C4-2B (cell line): ENCODE measurements around the gene ST3GAL2.
"Not testable (repeated sequence)": the region's sequence is repeated elsewhere in the genome, so short reads cannot be mapped to it uniquely, and the experiment has no call there.

Experiments
- H3K27ac ChIP-seq: fragments of 450-650 bp; 2 replicates; pipeline ENCODE4 v1.5.1; 2017
- ZFX ChIP-seq: fragments of 450-650 bp; IDR thresholded peaks from 2 replicates; pipeline ENCODE4 v1.6.1; 2017
- TF ChIP-seq, protein P1 (sequence below): fragments of 450-650 bp; conservative IDR thresholded peaks from 2 replicates; pipeline ENCODE4 v1.5.1; 2017; ENCODE audit warnings: mild to moderate bottlenecking

The ST3GAL2 gene

DNA sequence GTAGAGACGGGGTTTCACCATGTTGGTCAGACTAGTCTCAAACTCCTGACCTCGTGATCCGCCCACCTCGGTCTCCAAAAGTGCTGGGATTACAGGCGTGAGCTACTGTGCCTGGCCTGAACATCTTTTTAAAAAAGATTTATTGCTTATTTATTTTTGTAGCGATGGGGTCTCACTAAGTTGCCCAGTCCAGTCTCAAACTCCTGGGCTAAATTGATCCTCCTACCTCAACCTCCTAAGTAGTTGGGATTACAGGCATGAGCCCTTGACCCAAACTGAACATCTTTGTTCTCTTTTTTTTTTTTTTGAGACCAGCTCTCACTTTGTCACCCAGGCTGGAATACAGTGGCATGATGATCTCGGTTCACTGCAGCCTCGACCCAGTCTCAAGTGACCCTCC, 64.7 kb downstream of the ST3GAL2 start:
- no peak for TF ChIP-seq ZFX
- TF ChIP-seq, protein P1, sequence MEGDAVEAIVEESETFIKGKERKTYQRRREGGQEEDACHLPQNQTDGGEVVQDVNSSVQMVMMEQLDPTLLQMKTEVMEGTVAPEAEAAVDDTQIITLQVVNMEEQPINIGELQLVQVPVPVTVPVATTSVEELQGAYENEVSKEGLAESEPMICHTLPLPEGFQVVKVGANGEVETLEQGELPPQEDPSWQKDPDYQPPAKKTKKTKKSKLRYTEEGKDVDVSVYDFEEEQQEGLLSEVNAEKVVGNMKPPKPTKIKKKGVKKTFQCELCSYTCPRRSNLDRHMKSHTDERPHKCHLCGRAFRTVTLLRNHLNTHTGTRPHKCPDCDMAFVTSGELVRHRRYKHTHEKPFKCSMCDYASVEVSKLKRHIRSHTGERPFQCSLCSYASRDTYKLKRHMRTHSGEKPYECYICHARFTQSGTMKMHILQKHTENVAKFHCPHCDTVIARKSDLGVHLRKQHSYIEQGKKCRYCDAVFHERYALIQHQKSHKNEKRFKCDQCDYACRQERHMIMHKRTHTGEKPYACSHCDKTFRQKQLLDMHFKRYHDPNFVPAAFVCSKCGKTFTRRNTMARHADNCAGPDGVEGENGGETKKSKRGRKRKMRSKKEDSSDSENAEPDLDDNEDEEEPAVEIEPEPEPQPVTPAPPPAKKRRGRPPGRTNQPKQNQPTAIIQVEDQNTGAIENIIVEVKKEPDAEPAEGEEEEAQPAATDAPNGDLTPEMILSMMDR = no peak
- no peak overlapping the region for H3K27ac ChIP-seq

DNA sequence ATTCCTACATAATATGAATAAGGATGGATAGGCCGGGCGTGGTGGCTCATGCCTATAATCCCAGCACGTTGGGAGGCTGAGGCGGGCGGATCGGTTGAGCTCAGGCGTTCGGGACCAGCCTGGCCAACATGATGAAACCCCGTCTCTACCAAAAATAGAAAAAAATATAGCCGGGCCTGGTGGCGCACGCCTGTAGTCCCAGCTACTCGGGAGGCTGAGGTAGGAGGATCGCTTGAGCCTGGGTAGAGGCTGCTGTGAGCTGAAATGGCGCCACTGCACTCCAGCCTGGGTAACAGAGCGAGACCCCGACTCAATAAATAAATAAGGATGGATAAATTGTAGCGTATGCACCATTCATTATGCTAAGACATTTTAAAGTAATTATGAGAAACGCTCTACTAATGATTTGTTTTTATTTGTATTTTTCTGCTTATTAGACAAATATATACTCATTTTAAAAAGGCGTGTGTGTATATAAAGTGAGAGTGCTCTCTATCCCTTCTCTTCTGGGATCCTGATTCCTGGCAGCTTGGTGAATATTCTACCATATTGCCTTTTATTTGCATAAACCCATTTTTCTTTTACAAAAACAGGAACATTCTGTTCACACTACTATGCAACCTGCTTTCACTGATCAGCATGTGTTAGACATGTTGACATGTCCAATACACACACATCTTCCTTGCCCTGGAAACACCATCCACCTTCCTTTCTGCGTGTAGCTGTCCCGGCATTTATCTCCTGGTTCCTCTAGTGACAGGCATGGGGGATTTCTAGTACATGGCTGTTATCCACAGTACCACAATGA, 65.8 kb downstream of the ST3GAL2 start:
- no peak overlapping the region for H3K27ac ChIP-seq
- no peak for TF ChIP-seq ZFX
- TF ChIP-seq, protein P1 = no peak

DNA sequence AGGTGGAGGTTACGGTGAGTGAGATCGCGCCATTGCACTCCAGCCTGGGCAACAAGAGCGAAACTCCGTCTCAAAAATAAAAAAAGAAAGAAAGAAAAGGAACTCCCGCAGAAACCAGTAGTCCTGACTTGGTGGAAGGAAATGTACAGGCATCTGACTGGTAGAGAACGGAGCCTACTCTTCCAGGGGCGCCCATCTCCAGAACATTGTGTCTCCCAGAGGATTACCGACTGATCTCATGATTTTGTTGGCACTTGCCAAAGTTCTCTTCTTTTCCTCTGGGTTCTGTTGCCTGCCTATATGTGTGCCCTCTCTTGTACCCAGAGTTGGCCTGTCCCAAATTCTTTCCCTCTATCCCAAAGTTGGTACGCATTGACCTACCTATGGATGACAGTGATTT, 68.0 kb downstream of the ST3GAL2 start:
- TF ChIP-seq ZFX = no peak
- TF ChIP-seq, protein P1 = no peak

DNA sequence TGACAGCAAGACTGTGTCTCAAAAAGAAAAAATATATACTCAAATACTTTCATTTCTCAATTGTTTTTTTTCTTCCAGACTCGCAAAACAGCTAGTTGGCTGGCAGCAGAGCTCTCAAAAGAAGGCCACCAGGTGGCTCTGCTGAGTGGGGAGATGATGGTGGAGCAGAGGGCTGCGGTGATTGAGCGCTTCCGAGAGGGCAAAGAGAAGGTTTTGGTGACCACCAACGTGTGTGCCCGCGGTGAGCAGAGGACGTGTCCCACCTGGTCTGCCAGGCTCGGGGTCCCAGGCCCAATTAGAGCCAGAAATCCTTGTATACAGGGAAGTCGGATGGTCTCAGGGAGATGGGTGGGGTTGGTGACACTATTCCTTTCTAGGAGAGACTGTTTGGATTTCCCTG, 68.8 kb downstream of the ST3GAL2 start:
- TF ChIP-seq, protein P1 = peak; percentile 75

More for the DNA sequence above, 68.0 kb downstream of the ST3GAL2 start:
- no peak overlapping the region for H3K27ac ChIP-seq

DNA sequence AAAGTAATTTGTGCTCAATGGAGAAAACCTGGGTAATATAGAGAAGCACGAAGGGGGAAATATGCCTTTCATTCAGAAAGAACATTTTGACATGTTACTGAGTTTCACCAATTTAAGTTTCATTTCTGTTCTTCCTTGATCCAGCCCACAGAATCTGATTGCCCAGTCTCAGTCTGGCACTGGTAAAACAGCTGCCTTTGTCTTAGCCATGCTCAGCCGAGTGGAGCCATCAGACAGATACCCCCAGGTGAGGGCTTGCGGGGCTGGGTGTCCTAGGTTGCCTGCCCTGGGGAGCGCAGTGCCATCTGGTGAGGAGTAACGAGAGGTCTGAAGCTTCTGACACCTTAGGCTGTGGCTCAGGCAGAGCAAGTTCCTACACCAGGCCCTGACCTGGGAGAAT, 74.5 kb downstream of the ST3GAL2 start:
- no peak overlapping the region for H3K27ac ChIP-seq
- TF ChIP-seq, protein P1 = no peak
- no peak for TF ChIP-seq ZFX

More for the DNA sequence above, 68.8 kb downstream of the ST3GAL2 start:
- not testable (repeated sequence) for H3K27ac ChIP-seq

DNA sequence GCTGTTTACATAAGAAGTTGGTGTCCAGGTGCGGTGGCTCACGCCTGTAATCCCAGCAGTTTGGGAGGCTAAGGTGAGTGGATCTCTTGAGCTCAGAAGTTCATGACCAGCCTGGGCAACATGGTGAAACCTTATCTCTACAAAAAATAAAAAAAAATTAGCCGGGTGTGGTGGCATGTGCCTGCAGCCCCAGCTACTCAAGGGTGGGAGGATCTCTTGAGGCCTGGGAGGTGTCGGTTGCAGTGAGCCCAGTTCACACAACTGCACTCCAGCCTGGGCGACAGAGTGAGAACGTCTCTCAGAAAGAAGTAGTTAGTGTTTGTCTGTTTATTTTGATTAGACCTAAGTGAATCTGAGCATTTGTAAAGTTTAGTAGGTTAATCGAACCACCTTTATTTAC, 79.3 kb downstream of the ST3GAL2 start:
- H3K27ac ChIP-seq = no peak overlapping the region
- no peak for TF ChIP-seq ZFX
- TF ChIP-seq, protein P1 = no peak

DNA sequence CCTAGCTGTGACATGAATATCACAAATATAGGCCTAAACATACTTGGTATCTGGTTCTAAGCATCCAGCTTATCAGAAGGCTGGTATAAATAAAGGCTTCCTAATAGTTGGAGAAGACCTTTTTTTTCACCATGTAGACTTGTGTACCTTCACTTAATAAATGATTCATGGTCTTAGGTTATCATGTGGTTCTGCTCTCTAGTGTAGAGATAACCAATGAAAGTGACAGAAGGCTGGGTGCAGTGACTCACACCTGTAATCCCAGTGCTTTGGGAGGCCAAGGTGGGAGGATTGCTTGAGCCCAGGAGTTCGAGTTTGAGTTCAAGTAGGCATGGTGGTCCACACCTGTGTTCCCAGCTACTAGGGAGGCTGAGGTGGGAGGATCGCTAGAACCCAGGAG, 89.1 kb downstream of the ST3GAL2 start:
- no peak overlapping the region for H3K27ac ChIP-seq
- TF ChIP-seq, protein P1 = no peak
- TF ChIP-seq ZFX = no peak
